AG10803 (cell line): Measurements from ENCODE around the gene BMP6.

Experiments used
- DNase-seq: peaks from one replicate; pipeline ENCODE4 v3.0.0; 2010; ENCODE audit warnings: low read depth
- H3K4me3 ChIP-seq: 2 replicates; pipeline ENCODE4 v1.5.1; 2011; ENCODE audit warnings: mild to moderate bottlenecking, low read length, control low read depth
- CTCF ChIP-seq: conservative IDR thresholded peaks from 2 replicates; pipeline ENCODE4 v1.5.1; 2011; ENCODE audit warnings: mild to moderate bottlenecking, low read length, control low read depth, inconsistent platforms

Gene BMP6

GRCh38 chr6:7697432-7697819 lies 28.5 kb upstream of the BMP6 start:
- TF ChIP-seq CTCF, result no peak
- H3K4me3 ChIP-seq, result peak overlapping the region; percentile 41
- no peak for DNase-seq

- peak; percentile 89 for DNase-seq
- TF ChIP-seq CTCF, result no peak
- peak overlapping the region; percentile 41 for H3K4me3 ChIP-seq
Observed at GRCh38 chr6:7697820-7698623, 27.9 kb upstream of the BMP6 start.

GRCh38 chr6:7701212-7701834 lies 24.6 kb upstream of the BMP6 start:
- DNase-seq, result no peak
- no peak overlapping the region for H3K4me3 ChIP-seq
- TF ChIP-seq CTCF, result no peak

- no peak for TF ChIP-seq CTCF
- no peak overlapping the region for H3K4me3 ChIP-seq
- DNase-seq, result no peak
Observed at GRCh38 chr6:7703148-7703680, 22.7 kb upstream of the BMP6 start.

- no peak for DNase-seq
- H3K4me3 ChIP-seq, result no peak overlapping the region
- TF ChIP-seq CTCF, result no peak
Observed at GRCh38 chr6:7705483-7705882, 20.4 kb upstream of the BMP6 start.

DNA sequence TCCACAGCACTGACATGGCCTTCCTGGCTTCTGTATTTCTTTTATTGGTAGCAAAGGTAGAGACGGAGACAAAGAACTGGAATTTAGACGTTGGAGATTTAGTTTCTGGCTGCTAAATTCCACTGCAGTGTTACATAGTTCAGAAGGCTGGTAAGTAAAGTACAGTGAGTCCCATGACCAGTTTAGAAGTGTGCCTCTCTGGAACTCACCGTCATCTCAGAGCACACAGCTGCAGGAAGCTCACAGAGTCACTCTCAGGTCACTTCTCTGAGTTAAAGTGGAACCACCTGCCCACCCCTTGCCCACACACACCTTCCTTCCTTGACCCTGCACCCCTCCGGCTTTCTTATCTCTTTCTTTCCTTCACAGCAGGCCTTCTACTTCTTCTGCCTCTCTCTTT lies 19.6 kb upstream of the BMP6 start:
- H3K4me3 ChIP-seq, result no peak overlapping the region
- DNase-seq, result no peak
- no peak for TF ChIP-seq CTCF

GRCh38 chr6:7707787-7708186 lies 18.1 kb upstream of the BMP6 start:
- TF ChIP-seq CTCF, result no peak
- DNase-seq, result peak; percentile 44
- no peak overlapping the region for H3K4me3 ChIP-seq
